ENCODE measurements around the gene EMILIN3.

Gene EMILIN3

GRCh38 chr20:41379551-41379950 lies 12.9 kb upstream of the EMILIN3 start:
- no peak for DNase-seq (ENCODE audit: extremely low read depth, low read depth)
- no peak for TF ChIP-seq CTCF (IDR thresholded peaks at IDR 0.05; ENCODE audit: low read depth, low read length, missing control alignments)
- H3K4me3 ChIP-seq (replicated peaks; ENCODE audit: low read depth, low read length), result no peak overlapping the region

GRCh38 chr20:41377275-41377674 lies 10.7 kb upstream of the EMILIN3 start:
- TF ChIP-seq CTCF (IDR thresholded peaks at IDR 0.05; ENCODE audit: low read depth, low read length, missing control alignments), result no peak
- no peak overlapping the region for H3K4me3 ChIP-seq (replicated peaks; ENCODE audit: low read depth, low read length)
- DNase-seq (ENCODE audit: extremely low read depth, low read depth), result no peak

GRCh38 chr20:41376349-41376748 lies 9.7 kb upstream of the EMILIN3 start:
- TF ChIP-seq CTCF (IDR thresholded peaks at IDR 0.05; ENCODE audit: low read depth, low read length, missing control alignments), result no peak
- H3K4me3 ChIP-seq (replicated peaks; ENCODE audit: low read depth, low read length), result no peak overlapping the region
- no peak for DNase-seq (ENCODE audit: extremely low read depth, low read depth)

- H3K4me3 ChIP-seq (replicated peaks; ENCODE audit: low read depth, low read length), result no peak overlapping the region
- no peak for TF ChIP-seq CTCF (IDR thresholded peaks at IDR 0.05; ENCODE audit: low read depth, low read length, missing control alignments)
- DNase-seq (ENCODE audit: extremely low read depth, low read depth), result no peak
Observed at GRCh38 chr20:41375846-41376245, 9.2 kb upstream of the EMILIN3 start.

GRCh38 chr20:41373931-41374920 lies 7.6 kb upstream of the EMILIN3 start:
- no peak for TF ChIP-seq CTCF (IDR thresholded peaks at IDR 0.05; ENCODE audit: low read depth, low read length, missing control alignments)
- no peak overlapping the region for H3K4me3 ChIP-seq (replicated peaks; ENCODE audit: low read depth, low read length)
- no peak for DNase-seq (ENCODE audit: extremely low read depth, low read depth)

- no peak overlapping the region for H3K4me3 ChIP-seq (replicated peaks; ENCODE audit: low read depth, low read length)
- no peak for DNase-seq (ENCODE audit: extremely low read depth, low read depth)
- TF ChIP-seq CTCF (IDR thresholded peaks at IDR 0.05; ENCODE audit: low read depth, low read length, missing control alignments), result no peak
Observed at GRCh38 chr20:41373251-41373783, 6.7 kb upstream of the EMILIN3 start.

All from HFF-Myc (cell line).